Right hindlimb (tissue), 1 donor: ENCODE results near the gene CBARP.

ENCODE experiments used
- DNase-seq: peaks from one replicate; pipeline ENCODE4 v3.0.0-alpha.2; 2018

Gene CBARP

GRCh38 chr19:1237754-1238368, at the start of gene CBARP:
Gene CBARP, minus strand, starts transcription at chr19:1238005. Its CDS starts 1,905 bp downstream, at chr19:1236100.
- no peak for DNase-seq

DNA sequence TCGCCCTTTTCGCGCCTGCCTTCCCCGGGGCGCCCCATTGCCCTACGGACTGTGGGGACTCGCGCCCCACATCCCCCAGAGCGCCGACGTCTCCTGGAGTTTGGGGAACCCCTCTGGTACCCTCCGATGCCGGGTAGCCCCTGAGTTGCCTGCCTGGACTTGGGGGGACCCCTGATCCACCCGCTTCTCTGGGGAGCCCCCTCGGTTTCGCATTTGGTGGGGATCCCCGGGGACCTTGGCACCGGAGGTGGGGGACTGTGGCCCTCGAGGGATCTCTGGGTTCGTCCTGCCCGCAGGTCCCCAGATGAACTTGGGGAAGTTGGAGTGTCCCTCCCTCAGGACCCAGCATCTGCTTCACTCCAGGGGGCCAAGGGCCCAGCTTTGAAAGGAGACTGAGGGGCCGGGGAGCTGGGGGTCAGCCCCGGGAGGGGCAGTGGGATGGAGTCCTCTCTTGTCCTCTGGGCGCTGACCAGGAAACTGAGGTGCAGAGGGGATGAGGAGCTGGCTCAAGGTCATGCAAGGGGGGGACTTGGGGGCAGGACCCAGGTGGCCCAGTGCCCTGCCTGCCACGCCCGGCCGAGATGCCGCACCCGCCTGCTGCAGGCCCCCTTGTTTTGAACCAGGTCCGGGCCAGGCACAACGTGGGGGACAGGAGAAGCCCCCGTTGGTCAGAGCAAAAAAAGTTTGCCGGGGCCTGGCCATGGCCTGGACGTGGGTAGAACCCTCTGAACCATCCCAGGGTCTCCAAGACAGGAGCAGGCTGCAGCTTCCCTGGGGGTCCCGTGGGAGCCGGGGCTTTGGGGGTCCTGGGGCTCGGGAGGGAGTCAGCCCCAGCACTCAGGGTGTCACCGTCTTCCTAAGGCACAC, 48.9 kb upstream of the CBARP start:
- DNase-seq, result no peak

- DNase-seq, result no peak
Measured at GRCh38 chr19:1285737-1286360, 48.0 kb upstream of the CBARP start, which contains the start of gene EFNA2. Gene EFNA2, plus strand, starts transcription at chr19:1285873. Its CDS starts 296 bp downstream, at chr19:1286169.

- DNase-seq, result no peak
Measured at GRCh38 chr19:1284979-1285736, 47.4 kb upstream of the CBARP start.

GRCh38 chr19:1284293-1284978, 46.6 kb upstream of the CBARP start:
- no peak for DNase-seq

- DNase-seq, result no peak
Measured at GRCh38 chr19:1283917-1284292, 46.1 kb upstream of the CBARP start.

DNA sequence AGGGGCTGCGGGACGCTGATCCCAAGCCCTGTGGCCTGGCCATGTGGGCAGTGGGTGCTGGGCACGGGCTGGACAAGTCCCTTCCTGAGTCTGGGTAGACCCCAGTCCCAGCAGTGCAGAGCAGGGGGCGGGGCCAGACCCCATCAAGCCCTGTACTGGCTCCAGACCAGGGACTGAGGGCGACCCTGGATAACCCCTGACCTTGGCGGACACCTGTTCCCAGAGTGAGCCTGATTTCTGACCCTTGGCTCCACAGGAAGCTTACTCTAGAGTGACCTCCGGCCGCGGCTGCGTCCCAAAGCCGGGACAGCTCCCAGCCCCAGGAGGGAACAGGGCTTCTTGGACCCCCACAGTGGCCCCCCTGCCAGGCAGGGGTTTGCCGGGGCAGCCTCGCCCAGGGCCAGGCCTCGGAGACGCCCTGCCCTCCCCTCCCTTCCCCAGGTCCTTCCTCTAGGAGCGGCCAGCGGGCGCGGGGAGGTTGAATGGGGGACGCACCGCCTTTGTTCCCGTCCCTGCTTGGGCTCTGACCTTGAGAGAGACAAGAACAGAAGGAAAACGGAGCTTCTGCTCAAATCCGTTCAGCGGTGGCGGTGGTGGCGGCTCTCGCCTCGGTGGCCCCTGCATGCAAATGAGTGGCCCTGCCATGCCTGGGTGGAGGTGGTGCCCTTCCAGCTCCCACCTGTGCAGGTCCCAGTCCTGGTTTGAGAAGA, 45.6 kb upstream of the CBARP start:
- DNase-seq, result no peak

- no peak for DNase-seq
Measured at GRCh38 chr19:1282588-1283206, 44.9 kb upstream of the CBARP start.

GRCh38 chr19:1281569-1282287, 43.9 kb upstream of the CBARP start:
- DNase-seq, result no peak

GRCh38 chr19:1280636-1281568, 43.1 kb upstream of the CBARP start:
- no peak for DNase-seq

DNA sequence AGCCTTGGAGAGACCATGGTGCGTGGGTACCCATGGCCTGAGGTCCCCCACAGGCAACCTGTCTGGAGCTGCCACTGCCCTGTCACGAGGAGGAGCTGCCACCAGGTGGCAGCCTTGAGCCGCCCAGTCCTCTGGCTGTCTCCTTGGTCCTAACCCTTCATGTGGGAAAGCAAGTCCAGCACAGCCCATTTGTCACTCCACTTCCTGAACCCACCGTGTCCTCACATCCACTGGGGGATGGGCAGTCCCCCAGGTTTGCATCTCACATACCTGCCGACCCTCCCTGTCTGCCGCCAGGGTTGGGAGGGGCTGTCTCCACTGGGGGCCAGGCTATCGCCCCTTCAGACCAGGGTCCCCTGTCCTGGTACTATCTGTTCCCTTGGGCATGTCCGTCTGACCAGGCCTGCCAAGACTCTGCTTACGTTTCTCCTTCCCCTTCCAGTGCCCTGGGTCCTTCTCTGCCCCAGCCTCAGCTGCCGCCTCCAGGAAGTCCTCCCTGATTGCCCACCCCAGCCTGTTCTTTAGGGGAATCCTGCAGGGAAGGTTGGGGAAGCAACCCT, 42.1 kb upstream of the CBARP start:
- peak; percentile 90 for DNase-seq

DNA sequence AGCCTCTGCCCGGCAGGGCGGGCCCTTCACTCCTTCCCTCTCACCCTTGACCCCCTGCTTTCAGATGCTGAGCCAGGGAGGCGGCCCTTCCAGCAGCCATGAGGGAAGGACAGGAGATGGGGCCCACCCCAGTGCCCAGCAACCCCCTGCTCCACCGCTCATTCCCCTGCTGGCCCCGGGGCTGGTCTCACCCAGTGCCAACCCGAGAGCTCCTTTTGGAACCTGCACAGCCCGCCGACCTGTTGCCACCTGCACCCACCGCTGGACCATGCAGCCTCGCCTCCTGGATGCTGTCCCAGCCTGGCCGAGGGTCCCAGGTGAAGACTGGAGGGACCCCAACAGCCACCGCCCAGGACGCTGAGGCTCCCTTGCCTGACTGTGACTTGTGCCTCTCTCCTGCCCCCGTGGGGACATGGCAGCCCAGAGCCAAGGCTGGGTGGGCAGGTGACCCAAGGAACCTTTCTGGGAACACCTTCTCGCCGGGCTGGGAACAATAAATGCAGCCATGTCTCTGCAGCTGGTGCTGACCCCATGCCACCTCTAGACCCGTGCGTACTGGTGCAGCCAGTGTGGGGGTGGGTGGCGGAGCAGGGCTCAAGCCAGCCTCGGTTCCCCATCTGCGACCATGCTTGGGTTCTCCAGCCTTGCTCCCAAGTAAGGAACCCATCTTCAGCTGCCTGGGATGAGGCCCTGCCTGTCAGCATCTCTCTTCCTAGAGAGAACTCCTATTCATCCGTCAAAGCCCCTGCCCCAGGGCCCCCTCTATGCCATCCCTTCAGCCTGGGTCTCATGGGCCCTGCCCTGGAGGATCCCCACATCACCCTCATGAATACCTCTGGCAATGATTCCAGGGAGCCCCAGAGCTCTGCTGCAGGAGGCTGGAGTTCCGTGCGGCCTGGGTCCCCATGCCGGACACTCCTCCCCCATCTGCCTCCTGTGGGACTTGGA, 41.2 kb upstream of the CBARP start:
- DNase-seq, result no peak

- DNase-seq, result no peak
Measured at GRCh38 chr19:1278074-1278473, 40.3 kb upstream of the CBARP start.

DNA sequence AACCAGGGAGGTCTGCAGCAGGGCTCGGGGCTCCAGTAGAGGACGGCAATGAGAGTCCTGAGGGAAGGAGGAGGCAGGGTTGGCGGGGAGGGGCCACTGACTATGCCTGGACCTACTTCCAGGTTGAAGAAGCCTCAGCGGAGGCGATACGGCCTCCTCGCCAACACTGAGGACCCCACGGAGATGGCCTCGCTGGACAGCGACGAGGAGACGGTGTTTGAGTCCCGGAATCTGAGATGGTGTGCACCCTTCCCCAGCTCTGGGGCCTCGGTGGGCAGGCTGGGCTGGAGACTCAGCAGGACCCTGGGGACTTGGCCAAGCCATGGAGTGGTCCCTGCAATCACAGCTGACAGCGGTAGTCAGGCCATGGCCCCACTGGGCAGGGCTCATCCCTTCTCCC, 39.3 kb upstream of the CBARP start:
- no peak for DNase-seq

GRCh38 chr19:1276628-1277022, 38.8 kb upstream of the CBARP start:
- no peak for DNase-seq

DNA sequence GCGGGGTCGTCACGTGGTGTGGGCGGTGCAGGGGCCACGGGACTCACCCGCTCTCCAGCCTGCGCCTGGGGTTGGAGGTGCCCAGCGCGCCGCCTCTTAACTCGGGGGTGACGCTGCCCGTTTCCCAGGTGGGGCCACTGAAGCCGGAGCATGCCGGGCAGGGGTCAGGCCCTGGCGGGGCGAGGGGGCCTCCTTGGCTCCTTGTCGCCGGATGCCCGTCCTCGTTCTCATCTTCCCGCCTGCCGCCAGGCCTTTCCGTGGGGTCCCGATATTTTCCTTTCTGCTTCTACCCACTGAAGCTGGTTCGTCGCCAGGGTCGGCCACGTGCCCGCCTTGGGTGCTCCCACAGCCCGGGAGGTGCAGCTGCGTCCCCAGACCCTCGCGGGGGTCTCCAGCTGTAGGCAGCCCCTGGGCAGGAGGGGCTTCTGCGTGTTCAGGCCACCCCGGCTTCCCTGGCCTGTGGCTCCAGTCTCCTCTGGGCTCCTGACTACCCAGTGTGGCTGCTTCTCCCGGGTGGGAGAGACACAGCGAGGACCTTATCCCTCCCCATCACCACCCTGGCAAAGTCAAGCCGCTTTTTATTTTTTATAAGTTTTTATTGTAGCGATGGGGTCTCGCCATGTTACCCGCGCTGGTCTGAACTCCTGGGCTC, 38.3 kb upstream of the CBARP start:
- DNase-seq, result no peak

DNA sequence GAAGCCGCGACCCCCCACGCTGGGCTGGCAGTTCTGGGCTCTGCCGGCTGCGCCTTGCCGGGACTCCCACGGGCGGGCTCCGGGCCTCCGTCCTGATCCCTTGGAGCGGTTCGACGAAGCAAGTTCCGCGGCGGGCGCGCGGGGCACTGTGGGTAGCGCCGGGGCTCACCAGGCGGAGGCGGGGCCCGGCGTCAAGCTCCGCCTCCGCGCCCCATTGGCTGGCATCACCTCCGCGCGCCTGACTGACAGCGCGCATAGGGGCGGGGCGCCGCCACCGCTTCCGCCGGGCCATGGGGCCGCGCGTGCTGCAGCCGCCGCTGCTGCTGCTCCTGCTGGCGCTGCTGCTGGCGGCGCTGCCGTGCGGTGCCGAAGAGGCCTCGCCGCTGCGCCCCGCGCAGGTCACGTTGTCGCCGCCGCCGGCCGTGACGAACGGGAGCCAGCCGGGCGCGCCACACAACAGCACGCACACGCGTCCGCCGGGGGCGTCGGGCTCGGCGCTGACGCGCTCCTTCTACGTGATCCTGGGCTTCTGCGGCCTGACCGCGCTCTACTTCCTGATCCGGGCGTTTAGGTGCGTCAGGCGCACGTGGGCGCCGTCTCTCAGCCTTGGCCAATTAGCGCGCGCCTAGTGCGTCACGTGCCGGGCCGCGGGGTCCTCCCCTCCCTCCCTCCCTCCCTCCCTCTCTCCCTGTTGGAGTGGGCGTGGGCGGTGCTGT, 37.6 kb upstream of the CBARP start, which contains the start of gene FAM174C:
TSS of gene FAM174C (plus strand) at position 271 of the 716 bp plus-strand sequence. CDS start at position 291, 20 bp downstream.
- DNase-seq, result peak; percentile 97
